ENCODE results near the gene C1orf216.
"Not testable (repeated sequence)": the region's sequence is repeated elsewhere in the genome, so short reads cannot be mapped to it uniquely, and the experiment has no call there.

Gene C1orf216, protein sequence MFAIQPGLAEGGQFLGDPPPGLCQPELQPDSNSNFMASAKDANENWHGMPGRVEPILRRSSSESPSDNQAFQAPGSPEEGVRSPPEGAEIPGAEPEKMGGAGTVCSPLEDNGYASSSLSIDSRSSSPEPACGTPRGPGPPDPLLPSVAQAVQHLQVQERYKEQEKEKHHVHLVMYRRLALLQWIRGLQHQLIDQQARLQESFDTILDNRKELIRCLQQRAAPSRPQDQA

GRCh38 chr1:35718492-35719336, at the start of gene C1orf216:
Gene C1orf216 (minus strand): TSS chr1:35718884. CDS start chr1:35716321, 2,563 bp downstream.
- peak; percentile 50 for DNase-seq

- no peak for DNase-seq
Measured at GRCh38 chr1:35764283-35764682, 45.6 kb upstream of the C1orf216 start.

DNA sequence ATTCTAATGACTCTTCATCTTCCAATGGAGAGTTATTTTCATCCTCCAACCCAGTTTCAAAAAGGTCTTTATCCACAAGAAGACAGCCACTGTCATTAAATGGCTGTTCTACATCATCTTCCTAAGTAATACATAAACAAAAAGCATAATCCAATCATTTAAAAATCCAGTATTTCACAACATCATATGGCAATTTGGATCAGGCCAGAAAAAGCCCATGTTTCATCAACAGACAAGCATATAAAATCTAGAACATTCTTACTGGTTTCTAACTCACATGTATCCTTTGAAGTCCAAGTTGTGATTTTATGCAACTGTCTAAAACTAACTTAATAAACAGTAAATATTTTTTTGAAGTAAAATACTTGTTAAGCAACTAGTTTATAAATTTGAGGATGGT, 44.5 kb upstream of the C1orf216 start:
- DNase-seq, result no peak

GRCh38 chr1:35762141-35762540, 43.5 kb upstream of the C1orf216 start:
- DNase-seq, result no peak

- DNase-seq, result no peak
Measured at GRCh38 chr1:35756064-35756463, 37.4 kb upstream of the C1orf216 start.

DNA sequence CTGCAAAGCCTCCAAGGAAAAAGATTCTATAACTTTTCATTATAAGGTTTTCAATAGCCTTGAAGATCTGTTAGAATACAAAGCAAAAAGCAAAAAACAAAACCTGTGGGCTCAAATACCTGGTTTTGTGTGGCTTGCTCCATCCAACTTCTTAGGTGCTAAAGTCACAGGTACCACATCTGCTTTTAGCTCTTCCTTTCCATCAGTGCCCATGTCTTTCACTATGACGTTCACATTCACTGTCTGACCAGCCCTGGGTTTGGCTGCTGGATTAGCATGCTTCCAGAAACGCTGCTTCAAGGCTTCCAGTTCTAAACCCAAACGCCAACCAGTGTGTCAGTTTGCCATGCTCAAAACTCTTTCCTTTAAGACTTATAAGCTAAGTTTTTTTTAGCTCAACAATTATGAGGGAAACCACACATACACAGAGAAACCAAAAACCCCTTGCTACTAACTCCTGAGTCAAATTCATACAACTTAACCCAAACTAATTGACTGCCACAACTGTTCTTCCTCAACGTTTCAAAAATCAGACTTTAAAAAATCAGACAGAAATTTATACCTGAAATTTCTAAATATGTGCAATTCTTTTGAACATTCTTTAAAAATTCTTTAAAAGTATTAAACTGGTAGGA, 35.1 kb upstream of the C1orf216 start:
- DNase-seq, result no peak

DNA sequence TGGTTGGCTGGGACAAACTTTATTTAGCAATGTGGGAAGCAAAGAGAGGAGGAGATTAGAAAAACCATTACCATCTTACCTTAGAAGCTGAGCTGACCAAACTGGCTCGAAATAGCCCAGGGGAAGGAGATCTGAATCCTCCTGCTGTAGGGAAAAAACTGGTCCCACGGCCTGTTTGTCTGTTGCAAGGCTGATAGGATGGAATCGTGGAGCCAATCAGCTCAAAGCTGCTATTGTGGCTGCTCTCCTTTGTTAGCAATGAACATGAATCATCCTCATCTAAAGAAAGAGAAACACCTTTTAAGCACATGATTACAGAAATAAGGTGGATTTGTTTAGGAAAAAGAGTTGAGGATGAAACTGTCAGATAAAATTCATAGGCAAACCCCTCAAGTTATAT, 29.6 kb upstream of the C1orf216 start:
- DNase-seq, result no peak

DNA sequence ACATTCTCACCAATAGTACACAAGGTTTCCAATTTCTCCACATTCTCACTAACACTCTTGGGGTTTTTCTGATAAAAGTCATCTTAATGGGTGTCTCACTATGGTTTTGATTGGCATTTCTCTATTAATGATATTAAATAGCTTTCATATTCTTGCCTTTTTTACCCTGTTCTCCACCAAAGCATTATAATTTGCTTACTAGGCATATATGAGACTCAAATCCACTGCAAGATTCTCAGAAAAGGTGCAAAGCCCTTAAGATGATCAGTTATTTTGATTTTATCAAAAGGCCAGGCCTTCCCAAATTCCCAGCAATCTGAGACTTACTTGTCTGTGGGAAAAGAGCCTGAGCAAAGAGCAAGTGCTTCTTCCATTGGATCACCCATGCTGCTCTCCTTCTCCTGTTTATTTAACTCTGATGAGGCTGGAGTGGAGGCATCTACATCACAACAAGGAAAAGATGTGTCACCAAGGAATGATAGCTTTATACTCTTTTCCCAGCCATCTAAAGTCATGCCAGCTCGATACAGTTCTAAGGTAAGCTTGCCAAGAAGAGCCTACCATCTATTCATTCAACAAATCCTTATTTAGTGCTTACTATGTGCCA, 26.5 kb upstream of the C1orf216 start:
- no peak for DNase-seq

- no peak for DNase-seq
Measured at GRCh38 chr1:35737120-35737519, 18.4 kb upstream of the C1orf216 start.

DNA sequence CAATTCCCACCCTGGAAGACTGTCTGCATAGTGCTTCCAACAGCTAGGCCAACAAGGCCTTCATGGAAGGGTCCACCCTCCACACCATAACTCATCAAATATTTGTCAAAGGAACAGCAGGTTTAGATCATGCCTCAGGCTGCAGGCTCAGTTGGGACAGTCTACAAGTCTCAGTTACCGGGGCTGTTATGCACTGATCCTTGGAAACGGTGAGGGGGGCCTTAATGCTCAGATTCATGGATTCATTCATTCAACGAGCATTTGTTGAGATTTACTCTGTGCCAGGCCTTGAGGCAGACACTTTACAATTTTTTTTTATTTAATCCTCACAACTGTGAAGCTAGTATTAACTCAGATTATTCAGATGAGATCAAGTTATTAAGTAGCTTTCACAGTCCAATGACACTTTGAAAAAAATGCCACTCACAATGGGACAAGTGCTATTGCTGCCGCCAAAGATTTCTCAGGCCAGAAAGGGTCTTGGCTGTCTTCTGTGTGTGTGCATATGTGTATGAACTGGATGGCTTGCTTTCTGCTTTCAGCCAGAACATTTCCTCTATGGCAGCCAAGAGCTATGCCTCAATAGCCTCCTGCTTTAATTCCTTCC, 8.9 kb upstream of the C1orf216 start:
- DNase-seq, result no peak

GRCh38 chr1:35726450-35727433, 8.1 kb upstream of the C1orf216 start:
- no peak for DNase-seq

DNA sequence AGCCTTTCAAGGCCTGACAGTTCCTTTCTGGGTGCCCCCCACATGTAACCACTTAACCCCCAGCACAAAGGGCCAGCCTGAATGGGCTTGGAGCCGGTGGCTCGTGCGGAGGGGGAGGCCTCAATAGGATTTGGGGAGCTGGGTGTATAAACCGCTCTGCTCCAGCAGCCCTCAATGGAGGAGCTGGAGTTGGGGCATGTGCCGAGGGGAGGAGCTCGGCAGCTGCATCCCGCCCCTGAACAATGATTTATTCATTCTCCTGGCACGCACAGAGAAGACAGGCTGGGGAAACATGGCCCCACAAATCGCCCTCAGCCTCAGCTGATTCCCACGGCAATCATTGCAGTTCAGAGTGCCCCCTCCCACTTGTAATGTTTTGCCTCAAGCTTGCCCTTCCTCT, 6.9 kb upstream of the C1orf216 start:
- no peak for DNase-seq

DNA sequence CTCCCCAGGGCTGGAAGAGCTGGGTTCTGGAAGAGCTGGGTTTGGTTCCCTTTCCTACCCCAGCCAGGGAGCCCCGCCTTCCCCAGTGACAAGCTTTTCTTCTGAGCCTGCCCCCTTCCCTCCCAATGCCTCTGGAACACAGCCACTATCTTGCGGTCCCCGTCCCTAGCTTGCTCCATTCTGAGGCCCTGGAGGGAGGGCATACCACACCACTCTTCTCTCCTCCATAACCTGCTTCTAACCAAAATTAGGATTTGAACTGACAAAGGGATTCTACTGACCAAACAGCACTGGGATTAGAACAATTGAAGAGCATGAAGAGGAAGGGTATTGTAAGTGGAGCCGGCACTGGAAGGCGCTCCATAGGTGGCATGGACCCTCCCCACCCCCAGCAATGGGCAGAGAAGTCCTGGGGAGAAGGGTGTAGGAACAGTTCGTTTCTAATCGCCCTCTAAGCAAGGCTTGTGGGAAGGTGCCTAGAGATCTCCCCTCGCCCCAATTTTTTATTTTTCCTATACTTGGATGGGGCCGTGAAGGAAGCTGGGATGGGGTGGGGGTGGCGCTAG, 690 bp downstream of the C1orf216 start:
- DNase-seq, result no peak

- peak; percentile 64 for DNase-seq
Measured at GRCh38 chr1:35715568-35716002, 3.1 kb downstream of the C1orf216 start.

DNA sequence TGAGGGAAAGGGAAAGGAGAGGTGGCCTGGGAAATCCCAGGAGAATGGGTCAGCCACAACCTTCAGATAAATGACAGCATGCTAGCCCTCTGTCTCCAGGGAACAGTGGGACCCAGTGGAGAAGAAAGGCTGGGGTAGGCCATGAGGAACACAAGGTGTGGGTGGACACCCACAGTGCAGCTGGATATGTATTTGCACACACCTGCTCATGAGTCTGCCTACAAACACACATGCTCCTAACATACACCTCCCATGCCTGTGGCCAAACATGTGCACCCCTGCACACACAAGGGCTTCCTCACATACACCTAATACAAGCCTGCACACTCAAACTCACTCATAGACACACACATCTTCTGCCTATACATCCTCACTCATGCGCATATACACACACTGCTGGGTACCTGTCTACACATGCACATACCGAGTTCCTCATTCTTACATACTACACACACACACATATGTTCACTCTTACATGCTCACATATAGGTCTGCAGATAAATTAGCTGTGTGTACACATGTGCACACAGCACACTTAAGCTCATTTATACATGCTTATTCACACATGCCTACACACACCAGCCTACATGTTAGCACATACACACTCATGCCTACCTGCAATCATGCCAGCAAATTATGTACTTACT, 3.6 kb downstream of the C1orf216 start:
- no peak for DNase-seq

- DNase-seq, result not testable (repeated sequence)
Measured at GRCh38 chr1:35711098-35711497, 7.6 kb downstream of the C1orf216 start.

- no peak for DNase-seq
Measured at GRCh38 chr1:35708952-35709351, 9.7 kb downstream of the C1orf216 start.

DNA sequence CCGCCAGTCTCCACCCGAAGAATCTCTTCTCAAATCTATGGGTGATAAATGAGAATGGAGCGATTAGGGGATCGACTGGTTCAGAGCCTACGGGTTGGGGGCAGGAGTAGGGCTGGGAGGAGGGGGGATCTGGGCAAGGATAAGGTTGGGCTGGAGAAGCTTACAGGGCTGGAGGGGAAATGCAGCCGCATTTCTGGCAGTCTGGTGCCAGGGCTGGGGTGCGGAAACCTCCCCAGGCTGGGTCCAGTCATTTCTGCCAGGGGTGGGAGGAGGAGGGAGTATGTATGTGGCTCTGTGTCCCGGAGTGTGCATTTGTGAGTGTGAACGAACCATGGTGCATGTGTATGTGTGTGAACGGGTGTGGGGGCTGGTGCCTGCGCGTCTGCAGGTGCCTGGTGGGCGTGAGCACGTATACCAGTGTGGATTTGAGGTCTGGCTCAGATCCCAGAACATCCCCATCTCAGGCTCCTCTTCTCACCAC, 10.2 kb downstream of the C1orf216 start:
- DNase-seq, result peak; percentile 24

- DNase-seq, result peak; percentile 33
Measured at GRCh38 chr1:35707601-35708440, 10.9 kb downstream of the C1orf216 start.
